ENCODE data around the gene ATAD3C. TPM values are rescaled to one million over a fixed set of nuclear protein-coding genes. Genes with fewer than 3 reads are reported as not detected.

Gene ATAD3C
- total RNA-seq, 3 donors from 2014 or later: 0.35 to 1.4 (median 0.55) TPM

DNA sequence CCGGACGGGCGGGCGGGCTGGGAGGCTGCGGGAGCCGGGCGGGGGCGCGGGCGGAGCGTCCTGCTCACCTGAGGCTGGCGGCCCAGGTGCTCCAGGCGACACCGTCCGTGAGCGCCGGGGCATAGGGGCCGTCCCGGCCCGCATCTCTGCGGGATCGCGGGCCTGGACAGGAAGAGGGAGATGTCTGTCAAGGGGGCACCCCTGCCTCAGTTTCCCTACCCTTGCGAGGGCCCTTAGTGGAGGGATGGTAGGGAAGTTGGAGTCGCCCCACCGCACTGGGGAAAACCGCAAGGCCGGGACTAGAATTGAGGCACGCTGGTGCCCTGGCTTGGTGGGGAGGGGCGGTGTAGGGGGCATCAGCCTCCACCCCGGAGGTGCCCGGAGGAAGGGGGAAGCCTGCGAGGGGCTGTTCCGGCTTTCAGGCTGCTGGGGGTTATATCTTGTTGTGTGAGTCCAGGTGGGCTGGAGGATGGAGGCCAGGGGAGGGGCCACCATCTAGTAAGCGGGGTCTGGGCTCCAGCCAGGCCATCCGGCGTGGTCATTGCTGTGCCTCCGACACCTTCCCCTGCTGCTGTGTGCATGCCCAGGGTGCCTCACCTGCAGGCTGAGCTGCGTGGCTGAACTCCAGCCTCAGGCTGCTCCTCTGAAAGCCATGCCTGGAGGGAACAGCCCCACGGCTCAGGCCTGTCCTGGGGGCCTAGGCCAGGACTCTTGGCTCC, 13.4 kb upstream of the ATAD3C start:
- no peaks in the 10 kb centered on the region for H3K9me3 ChIP-seq
- peak; percentile 12 to 49 (median 47) for DNase-seq
- H3K4me1 ChIP-seq (ENCODE audit: low read depth): peaks cover 63% of the 10 kb centered on the region
- peak overlapping the region; percentile 17 for H3K4me3 ChIP-seq
- H3K36me3 ChIP-seq (ENCODE audit: low read depth): no peaks in the 10 kb centered on the region
- intact Hi-C loops (cut with DNase I, micrococcal nuclease): no loop called here
- TF ChIP-seq, protein P1, sequence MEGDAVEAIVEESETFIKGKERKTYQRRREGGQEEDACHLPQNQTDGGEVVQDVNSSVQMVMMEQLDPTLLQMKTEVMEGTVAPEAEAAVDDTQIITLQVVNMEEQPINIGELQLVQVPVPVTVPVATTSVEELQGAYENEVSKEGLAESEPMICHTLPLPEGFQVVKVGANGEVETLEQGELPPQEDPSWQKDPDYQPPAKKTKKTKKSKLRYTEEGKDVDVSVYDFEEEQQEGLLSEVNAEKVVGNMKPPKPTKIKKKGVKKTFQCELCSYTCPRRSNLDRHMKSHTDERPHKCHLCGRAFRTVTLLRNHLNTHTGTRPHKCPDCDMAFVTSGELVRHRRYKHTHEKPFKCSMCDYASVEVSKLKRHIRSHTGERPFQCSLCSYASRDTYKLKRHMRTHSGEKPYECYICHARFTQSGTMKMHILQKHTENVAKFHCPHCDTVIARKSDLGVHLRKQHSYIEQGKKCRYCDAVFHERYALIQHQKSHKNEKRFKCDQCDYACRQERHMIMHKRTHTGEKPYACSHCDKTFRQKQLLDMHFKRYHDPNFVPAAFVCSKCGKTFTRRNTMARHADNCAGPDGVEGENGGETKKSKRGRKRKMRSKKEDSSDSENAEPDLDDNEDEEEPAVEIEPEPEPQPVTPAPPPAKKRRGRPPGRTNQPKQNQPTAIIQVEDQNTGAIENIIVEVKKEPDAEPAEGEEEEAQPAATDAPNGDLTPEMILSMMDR (IDR thresholded peaks at IDR 0.05): no peak
- no peak for ATAC-seq

DNA sequence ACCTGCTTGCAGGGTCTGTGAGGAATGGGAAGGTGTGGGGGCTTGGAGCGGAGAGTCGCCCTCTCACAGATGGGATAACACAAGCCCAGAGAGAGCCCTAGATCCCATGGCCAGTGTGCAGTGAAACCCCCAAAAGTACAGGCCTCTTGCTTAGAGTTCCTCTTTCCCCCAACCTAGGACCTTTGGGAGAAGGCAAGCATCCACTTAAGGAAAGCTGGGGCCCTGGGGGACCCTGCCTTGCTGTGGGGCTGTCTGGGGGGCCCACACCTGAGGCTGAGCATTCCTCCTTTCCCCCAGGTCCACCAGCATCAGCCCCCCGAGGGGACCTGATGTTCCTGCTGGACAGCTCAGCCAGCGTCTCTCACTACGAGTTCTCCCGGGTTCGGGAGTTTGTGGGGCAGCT, 12.9 kb upstream of the ATAD3C start:
- intact Hi-C loops (cut with DNase I, micrococcal nuclease): no loop called here
- Histone ChIP-seq H3K4me3 (no peak overlapping the region), H3K36me3 (ENCODE audit: low read depth) (no peaks in the 10 kb centered on the region), H3K4me1 (ENCODE audit: low read depth) (peaks cover 62% of the 10 kb centered on the region), H3K9me3 (no peaks in the 10 kb centered on the region)
- DNase-seq (no peak), ATAC-seq (no peak)
- TF ChIP-seq, protein P1 (IDR thresholded peaks at IDR 0.05): no peak

DNA sequence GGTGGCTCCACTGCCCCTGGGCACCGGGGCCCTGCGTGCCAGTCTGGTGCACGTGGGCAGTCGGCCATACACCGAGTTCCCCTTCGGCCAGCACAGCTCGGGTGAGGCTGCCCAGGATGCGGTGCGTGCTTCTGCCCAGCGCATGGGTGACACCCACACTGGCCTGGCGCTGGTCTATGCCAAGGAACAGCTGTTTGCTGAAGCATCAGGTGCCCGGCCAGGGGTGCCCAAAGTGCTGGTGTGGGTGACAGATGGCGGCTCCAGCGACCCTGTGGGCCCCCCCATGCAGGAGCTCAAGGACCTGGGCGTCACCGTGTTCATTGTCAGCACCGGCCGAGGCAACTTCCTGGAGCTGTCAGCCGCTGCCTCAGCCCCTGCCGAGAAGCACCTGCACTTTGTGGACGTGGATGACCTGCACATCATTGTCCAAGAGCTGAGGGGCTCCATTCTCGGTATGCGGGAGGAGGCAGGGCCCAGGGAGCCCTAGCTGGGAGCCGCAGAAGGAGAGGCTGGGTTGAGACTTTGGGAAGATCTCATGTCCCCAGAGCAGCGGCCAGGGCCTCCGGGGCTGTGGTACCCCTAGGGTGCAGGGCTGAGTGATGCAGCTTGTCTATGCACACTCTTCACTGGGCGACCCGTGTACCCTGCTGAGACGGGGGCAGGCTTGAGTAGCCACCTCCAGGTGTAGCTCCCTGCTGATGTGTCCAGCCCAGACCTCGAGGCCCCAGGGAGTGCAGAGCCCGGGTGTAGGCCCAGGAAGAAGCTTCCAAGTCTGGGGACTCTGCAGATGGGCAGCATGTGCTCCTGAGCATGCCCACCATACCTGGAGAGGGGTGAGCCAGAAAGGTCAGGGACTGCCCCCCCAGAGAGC, 12.2 kb upstream of the ATAD3C start:
- intact Hi-C loops (cut with DNase I, micrococcal nuclease): no loop called here
- Histone ChIP-seq H3K4me3 (no peak overlapping the region), H3K36me3 (ENCODE audit: low read depth) (no peaks in the 10 kb centered on the region), H3K4me1 (ENCODE audit: low read depth) (peaks cover 56% of the 10 kb centered on the region), H3K9me3 (no peaks in the 10 kb centered on the region)
- no peak for DNase-seq
- ATAC-seq: no peak
- TF ChIP-seq, protein P1 (IDR thresholded peaks at IDR 0.05): no peak

DNA sequence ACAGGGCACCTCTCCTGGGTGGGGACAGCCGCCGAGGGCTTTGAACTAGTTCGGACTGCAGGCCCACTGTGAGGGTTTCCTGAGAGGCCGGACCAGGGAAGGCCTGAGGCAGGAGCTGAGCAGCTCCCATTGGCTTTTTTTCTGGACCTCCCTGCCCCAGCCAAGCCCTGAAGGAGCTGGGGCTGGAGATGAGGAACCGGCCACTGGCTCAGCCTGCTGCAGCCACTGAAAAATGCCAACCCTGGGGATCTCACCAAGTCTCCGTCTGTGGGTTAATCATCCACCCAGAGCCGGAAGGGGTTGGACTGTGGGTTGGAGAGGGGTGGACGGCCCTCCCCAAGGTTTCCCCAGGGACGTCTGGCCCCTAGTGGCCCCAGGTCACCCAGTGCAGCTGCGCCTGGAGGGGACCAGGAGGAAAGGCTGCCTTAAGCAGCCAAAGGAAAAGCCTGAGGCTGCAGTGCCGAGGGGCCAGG, 11.5 kb upstream of the ATAD3C start:
- Histone ChIP-seq H3K36me3 (ENCODE audit: low read depth) (no peaks in the 10 kb centered on the region), H3K4me3 (no peak overlapping the region), H3K4me1 (ENCODE audit: low read depth) (peaks cover 49% of the 10 kb centered on the region), H3K9me3 (no peaks in the 10 kb centered on the region)
- DNase-seq (peak; percentile 75 to 80 (median 78)), ATAC-seq (peak; percentile 59)
- intact Hi-C loops (cut with DNase I, micrococcal nuclease): no loop called here
- TF ChIP-seq, protein P1 (IDR thresholded peaks at IDR 0.05): no peak

DNA sequence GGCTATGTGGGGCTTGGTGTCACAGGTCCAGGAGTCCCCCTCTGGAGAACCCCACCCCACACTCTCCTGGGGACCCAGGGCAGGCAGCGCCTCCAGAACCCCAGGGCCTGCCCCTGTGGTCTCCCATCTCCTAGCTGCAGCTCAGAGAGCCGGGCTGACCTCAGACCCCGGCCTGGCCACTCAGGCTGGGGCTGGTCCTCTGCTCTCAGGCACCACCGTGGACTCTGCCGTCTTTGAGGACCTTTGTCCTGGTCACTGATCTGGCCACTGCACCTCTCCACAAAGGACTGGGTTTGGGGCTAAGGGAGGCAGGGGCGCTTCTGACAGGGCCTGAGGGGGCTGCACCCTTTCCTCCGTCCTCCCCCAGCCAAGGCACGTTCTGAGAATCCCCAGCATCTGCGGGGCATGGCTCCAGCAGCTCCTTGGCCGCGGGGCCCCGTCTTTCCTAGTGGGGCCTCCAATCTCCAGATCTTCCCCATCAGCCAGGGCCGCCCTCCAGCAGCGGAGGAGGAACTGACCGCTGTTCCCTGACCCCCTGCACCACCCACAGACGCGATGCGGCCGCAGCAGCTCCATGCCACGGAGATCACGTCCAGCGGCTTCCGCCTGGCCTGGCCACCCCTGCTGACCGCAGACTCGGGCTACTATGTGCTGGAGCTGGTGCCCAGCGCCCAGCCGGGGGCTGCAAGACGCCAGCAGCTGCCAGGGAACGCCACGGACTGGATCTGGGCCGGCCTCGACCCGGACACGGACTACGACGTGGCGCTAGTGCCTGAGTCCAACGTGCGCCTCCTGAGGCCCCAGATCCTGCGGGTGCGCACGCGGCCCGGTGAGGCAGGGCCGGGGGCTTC, 10.7 kb upstream of the ATAD3C start:
- DNase-seq: no peak
- H3K4me1 ChIP-seq (ENCODE audit: low read depth): peaks cover 42% of the 10 kb centered on the region
- no peak for ATAC-seq
- H3K9me3 ChIP-seq: no peaks in the 10 kb centered on the region
- no peak overlapping the region for H3K4me3 ChIP-seq
- intact Hi-C loops (cut with DNase I, micrococcal nuclease): no loop called here
- H3K36me3 ChIP-seq (ENCODE audit: low read depth): no peaks in the 10 kb centered on the region
- TF ChIP-seq, protein P1 (IDR thresholded peaks at IDR 0.05): no peak
